GM12878 (cell line): Measurements from ENCODE around the gene CCL2. TPM values are rescaled to one million over a fixed set of nuclear protein-coding genes. Genes with fewer than 3 reads are reported as not detected.
"Not testable (repeated sequence)": the region's sequence is repeated elsewhere in the genome, so short reads cannot be mapped to it uniquely, and the experiment has no call there.

ENCODE experiments used
- ATAC-seq: fragments of 200-7000 bp; cut with Tn5 transposase; 3 replicates; pipeline ENCODE4 v1.9.1; 2020; ENCODE audit warnings: mild to moderate bottlenecking, moderate library complexity
- BruUV-seq: library from RNA; stranded (reverse); fragments of 400-500 nt; replicated peaks from 2 replicates; lab custom pipeline; 2021; lab: Mats Ljungman, UMichigan
- CTCF ChIA-PET: fragments of 300-600 bp; sonication (Branson Sonifier 250); formaldehyde crosslinking; extraction: SDS; loops from one replicate; lab custom pipeline; 2021; ENCODE audit warnings: inconsistent platforms; lab: Yijun Ruan, JAX
- POLR2A ChIA-PET: fragments of 350-600 bp; formaldehyde crosslinking; extraction: SDS; loops from one replicate; lab custom pipeline; 2021; ENCODE audit warnings: inconsistent platforms; lab: Charles Lee
- RAD21 ChIA-PET: fragments of 300-600 bp; sonication (Branson Sonifier 250); formaldehyde crosslinking; loops from one replicate; lab custom pipeline; 2023; ENCODE audit warnings: antibody characterized with exemption; ENCODE audit not compliant: unreplicated experiment; lab: Charles Lee
- SMC1A ChIA-PET: fragments of 300-600 bp; sonication (Branson Sonifier 250); formaldehyde crosslinking; loops from one replicate; lab custom pipeline; 2023; ENCODE audit not compliant: unreplicated experiment, uncharacterized antibody; lab: Charles Lee
- DNase-seq: peaks from one replicate; pipeline ENCODE4 v3.0.0-alpha.2; 2011; ENCODE audit warnings: low read depth, low spot score
- FAIRE-seq: peaks from 3 replicates; lab custom pipeline; 2011; peaks lifted over from hg19 to GRCh38; lab: Jason Lieb, UNC
- H2AFZ ChIP-seq: 2 replicates; pipeline ENCODE4 v1.6.0; 2011; ENCODE audit warnings: low read depth, low read length, control low read depth; ENCODE audit not compliant: control insufficient read depth
- H3K27ac ChIP-seq: 2 replicates; pipeline ENCODE4 v1.5.1; 2011; ENCODE audit warnings: control low read depth; ENCODE audit not compliant: control insufficient read depth, insufficient read depth
- H3K27me3 ChIP-seq, 2 experiments: replicated peaks in 1 of 2; 2 replicates each; pipeline versions ENCODE4 v1.6.0 to v1.6.1; 2011; ENCODE audit warnings: low read length in 1 of 2; ENCODE audit not compliant: control insufficient read depth in 2 of 2, insufficient read depth in 2 of 2
- H3K36me3 ChIP-seq, 2 experiments: 2 replicates each; pipeline ENCODE4 v1.5.1; 2011; ENCODE audit warnings: low read length in 1 of 2; ENCODE audit not compliant: control insufficient read depth in 2 of 2, insufficient read depth in 2 of 2
- H3K4me1 ChIP-seq: 2 replicates; pipeline ENCODE4 v1.6.1; 2011; ENCODE audit warnings: mild to moderate bottlenecking, low read length, moderate library complexity, mixed read lengths; ENCODE audit not compliant: control insufficient read depth, insufficient read depth
- H3K4me2 ChIP-seq: 2 replicates; pipeline ENCODE4 v1.6.0; 2011; ENCODE audit warnings: control low read depth; ENCODE audit not compliant: control insufficient read depth, insufficient read depth
- H3K4me3 ChIP-seq: fragments of 200-600 bp; sonication (generic); 2 replicates; pipeline ENCODE4 v1.5.1; 2016
- H3K79me2 ChIP-seq: 2 replicates; pipeline ENCODE4 v1.6.0; 2011; ENCODE audit warnings: low read length; ENCODE audit not compliant: control insufficient read depth, insufficient read depth
- H3K9ac ChIP-seq: 2 replicates; pipeline ENCODE4 v1.8.0; 2011; ENCODE audit warnings: low read length, control low read depth, mixed read lengths; ENCODE audit not compliant: control insufficient read depth, insufficient read depth
- H3K9me3 ChIP-seq: replicated peaks from 3 replicates; pipeline ENCODE4 v1.5.1; 2011; ENCODE audit warnings: mild to moderate bottlenecking, low read length; ENCODE audit not compliant: control insufficient read depth, insufficient read depth
- H4K20me1 ChIP-seq: 2 replicates; pipeline ENCODE4 v1.6.0; 2011; ENCODE audit not compliant: control insufficient read depth, insufficient read depth
- PML ChIP-seq: IDR thresholded peaks from 2 replicates; pipeline ENCODE4 v1.6.1; 2012; ENCODE audit warnings: low read length, inconsistent platforms
- TCF3 ChIP-seq: IDR thresholded peaks from 2 replicates; pipeline ENCODE4 v1.6.1; 2012; ENCODE audit warnings: low read depth, mild to moderate bottlenecking, low read length, borderline replicate concordance; ENCODE audit not compliant: insufficient read depth
- ZBED1 ChIP-seq: IDR thresholded peaks from 2 replicates; pipeline ENCODE4 v1.6.1; 2016; ENCODE audit warnings: borderline replicate concordance
- WGBS: methylation state at CpG from one replicate; pipeline ENCODE4 v1.1.6; 2016; ENCODE audit warnings: low lambda C conversion rate; ENCODE audit not compliant: insufficient replicate concordance, insufficient coverage; ENCODE audit errors: missing lambda C conversion rate; 5-methylcytosine and 5-hydroxymethylcytosine counted together
- in situ Hi-C: fragments of 300-500 bp; cut with MboI; formaldehyde crosslinking; loops from 9 replicates; pipeline ENCODE4 v1.14.3; 2018; ENCODE audit warnings: mixed read lengths
- intact Hi-C: fragments of 100-400 bp; cut with micrococcal nuclease; formaldehyde crosslinking; loops from one replicate; pipeline ENCODE4 v1.14.2; 2022; ENCODE audit not compliant: unreplicated experiment
- polyA plus RNA-seq, 11 experiments: library from polyadenylated mRNA; depleted of rRNA in 4 of 11; unstranded in 6 of 11; stranded (reverse) in 5 of 11; fragments of >200 nt; fragmentation: Nextera tagmentation in 4 of 11; fragmentation: Illumina TruSeq in 1 of 11; extraction: Ambion mirVana in 4 of 11; extraction: Trizol in 1 of 11; gene quantifications; 1 replicate in 1 of 11; 2 replicates in 10 of 11; pipeline versions ENCODE4 v1.2.1 to v1.2.3, GENCODE V29; 2011 to 2016; ENCODE audit warnings: inconsistent platforms in 2 of 11, missing spikeins in 2 of 11, low read depth in 1 of 11
- total RNA-seq, 4 experiments: library from RNA; depleted of rRNA in 3 of 4; stranded (reverse); fragments of >200 nt in 3 of 4; fragmentation: Illumina TruSeq in 1 of 4; extraction: Trizol in 1 of 4; gene quantifications; 2 replicates each; pipeline versions ENCODE4 v1.2.1 to v1.2.3, GENCODE V29; 2013 to 2021
- TF ChIP-seq, protein P1 (sequence below): fragments of 450-650 bp; IDR thresholded peaks from 2 replicates; pipeline ENCODE4 v1.6.1; 2017; ENCODE audit warnings: antibody characterized with exemption, mild to moderate bottlenecking, moderate library complexity
- TF ChIP-seq, protein P2 (sequence below): fragments of 450-650 bp; IDR thresholded peaks from 2 replicates; pipeline ENCODE4 v1.6.1; 2017; ENCODE audit warnings: mild to moderate bottlenecking, moderate library complexity

The CCL2 gene
- total and polyA plus RNA-seq, 10 of the 15 experiments (the other 5 are each of a cell fraction or from before 2014, with no cell fraction given): 0.16 to 0.18 TPM; not detected in 8

DNA sequence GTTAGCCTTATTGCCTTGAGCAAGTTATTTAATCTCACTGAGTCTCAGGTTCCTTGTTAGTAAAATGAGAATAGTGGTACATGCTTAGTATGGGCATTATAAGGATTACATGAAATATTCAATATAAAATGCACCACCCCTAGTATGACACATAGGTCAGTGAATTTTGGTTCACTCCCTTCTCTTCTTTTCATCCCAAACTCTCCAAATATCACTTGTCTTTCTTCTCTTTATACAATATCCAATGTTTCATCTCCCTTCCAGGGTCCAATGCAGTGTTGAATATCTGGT, 28.4 kb upstream of the CCL2 start:
- H3K4me3 ChIP-seq: no peak overlapping the region
- no peak overlapping the region for H2AFZ ChIP-seq
- H3K9me3 ChIP-seq: no peaks in the 10 kb centered on the region; the same call in 1 of the 3 replicates
- FAIRE-seq (no peak), DNase-seq (no peak), ATAC-seq (no peak)
- CTCF ChIA-PET: interaction anchor here (0.7 kb wide), 1 partner anchor 24 kb away, joined by 3 read pairs; no protein-coding TSS in a partner anchor
- RAD21 ChIA-PET: no interaction called here
- H3K27me3 ChIP-seq: no peaks in the 10 kb centered on the region; a peak in 2 of 4 replicates
- BruUV-seq: no TSS peak
- no peaks in the 10 kb centered on the region for H3K36me3 ChIP-seq
- intact Hi-C loops (no loop called here), in situ Hi-C loops (no loop called here)
- SMC1A ChIA-PET: interaction anchor here (1.5 kb wide), 1 partner anchor 10 kb away, joined by 3 read pairs; no protein-coding TSS in a partner anchor
- H3K9ac ChIP-seq: no peak overlapping the region
- H3K79me2 ChIP-seq: no peaks in the 10 kb centered on the region
- no peaks in the 10 kb centered on the region for H3K4me1 ChIP-seq
- H3K4me2 ChIP-seq: no peak overlapping the region
- POLR2A ChIA-PET: no interaction called here
- TF ChIP-seq, protein P1, sequence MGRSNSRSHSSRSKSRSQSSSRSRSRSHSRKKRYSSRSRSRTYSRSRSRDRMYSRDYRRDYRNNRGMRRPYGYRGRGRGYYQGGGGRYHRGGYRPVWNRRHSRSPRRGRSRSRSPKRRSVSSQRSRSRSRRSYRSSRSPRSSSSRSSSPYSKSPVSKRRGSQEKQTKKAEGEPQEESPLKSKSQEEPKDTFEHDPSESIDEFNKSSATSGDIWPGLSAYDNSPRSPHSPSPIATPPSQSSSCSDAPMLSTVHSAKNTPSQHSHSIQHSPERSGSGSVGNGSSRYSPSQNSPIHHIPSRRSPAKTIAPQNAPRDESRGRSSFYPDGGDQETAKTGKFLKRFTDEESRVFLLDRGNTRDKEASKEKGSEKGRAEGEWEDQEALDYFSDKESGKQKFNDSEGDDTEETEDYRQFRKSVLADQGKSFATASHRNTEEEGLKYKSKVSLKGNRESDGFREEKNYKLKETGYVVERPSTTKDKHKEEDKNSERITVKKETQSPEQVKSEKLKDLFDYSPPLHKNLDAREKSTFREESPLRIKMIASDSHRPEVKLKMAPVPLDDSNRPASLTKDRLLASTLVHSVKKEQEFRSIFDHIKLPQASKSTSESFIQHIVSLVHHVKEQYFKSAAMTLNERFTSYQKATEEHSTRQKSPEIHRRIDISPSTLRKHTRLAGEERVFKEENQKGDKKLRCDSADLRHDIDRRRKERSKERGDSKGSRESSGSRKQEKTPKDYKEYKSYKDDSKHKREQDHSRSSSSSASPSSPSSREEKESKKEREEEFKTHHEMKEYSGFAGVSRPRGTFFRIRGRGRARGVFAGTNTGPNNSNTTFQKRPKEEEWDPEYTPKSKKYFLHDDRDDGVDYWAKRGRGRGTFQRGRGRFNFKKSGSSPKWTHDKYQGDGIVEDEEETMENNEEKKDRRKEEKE: no peak
- no peak for TF ChIP-seq ZBED1
- no peak for TF ChIP-seq PML
- TF ChIP-seq TCF3: no peak
- TF ChIP-seq, protein P2, sequence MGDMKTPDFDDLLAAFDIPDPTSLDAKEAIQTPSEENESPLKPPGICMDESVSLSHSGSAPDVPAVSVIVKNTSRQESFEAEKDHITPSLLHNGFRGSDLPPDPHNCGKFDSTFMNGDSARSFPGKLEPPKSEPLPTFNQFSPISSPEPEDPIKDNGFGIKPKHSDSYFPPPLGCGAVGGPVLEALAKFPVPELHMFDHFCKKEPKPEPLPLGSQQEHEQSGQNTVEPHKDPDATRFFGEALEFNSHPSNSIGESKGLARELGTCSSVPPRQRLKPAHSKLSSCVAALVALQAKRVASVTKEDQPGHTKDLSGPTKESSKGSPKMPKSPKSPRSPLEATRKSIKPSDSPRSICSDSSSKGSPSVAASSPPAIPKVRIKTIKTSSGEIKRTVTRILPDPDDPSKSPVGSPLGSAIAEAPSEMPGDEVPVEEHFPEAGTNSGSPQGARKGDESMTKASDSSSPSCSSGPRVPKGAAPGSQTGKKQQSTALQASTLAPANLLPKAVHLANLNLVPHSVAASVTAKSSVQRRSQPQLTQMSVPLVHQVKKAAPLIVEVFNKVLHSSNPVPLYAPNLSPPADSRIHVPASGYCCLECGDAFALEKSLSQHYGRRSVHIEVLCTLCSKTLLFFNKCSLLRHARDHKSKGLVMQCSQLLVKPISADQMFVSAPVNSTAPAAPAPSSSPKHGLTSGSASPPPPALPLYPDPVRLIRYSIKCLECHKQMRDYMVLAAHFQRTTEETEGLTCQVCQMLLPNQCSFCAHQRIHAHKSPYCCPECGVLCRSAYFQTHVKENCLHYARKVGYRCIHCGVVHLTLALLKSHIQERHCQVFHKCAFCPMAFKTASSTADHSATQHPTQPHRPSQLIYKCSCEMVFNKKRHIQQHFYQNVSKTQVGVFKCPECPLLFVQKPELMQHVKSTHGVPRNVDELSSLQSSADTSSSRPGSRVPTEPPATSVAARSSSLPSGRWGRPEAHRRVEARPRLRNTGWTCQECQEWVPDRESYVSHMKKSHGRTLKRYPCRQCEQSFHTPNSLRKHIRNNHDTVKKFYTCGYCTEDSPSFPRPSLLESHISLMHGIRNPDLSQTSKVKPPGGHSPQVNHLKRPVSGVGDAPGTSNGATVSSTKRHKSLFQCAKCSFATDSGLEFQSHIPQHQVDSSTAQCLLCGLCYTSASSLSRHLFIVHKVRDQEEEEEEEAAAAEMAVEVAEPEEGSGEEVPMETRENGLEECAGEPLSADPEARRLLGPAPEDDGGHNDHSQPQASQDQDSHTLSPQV: no peak
- no peak overlapping the region for H3K27ac ChIP-seq
- H4K20me1 ChIP-seq: no peaks in the 10 kb centered on the region

DNA sequence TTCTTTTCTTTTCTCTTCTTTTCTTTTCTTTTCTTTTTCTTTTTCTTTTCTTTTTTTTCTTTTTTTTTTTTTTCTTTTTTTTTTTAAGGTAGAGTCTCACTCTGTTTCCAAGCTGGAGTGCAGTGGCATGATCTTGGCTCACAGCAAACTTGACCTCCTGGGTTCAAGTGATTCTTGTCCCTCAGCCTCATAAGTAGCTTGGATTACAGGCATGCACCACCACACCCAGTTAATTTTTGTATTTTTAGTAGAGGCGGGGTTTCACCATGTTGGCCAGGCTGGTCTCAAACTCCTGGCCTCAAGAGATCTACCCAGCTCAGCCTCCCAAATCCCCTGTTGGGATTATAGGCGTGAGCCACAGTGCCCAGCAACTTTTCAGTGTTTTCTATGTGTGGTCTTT, 27.8 kb upstream of the CCL2 start:
- DNase-seq, H3K4me3 ChIP-seq, H3K27ac ChIP-seq, intact Hi-C loops, BruUV-seq, H3K79me2 ChIP-seq, H2AFZ ChIP-seq, H3K27me3 ChIP-seq, in situ Hi-C loops, H3K9ac ChIP-seq, H3K9me3 ChIP-seq, RAD21 ChIA-PET, H4K20me1 ChIP-seq, H3K4me2 ChIP-seq, H3K36me3 ChIP-seq, H3K4me1 ChIP-seq, ATAC-seq, FAIRE-seq, POLR2A ChIA-PET: not testable (repeated sequence)
- WGBS: 34% methylated on average over 2 of the region's 2 CpGs
- ChIA-PET SMC1A (interaction anchor here (1.5 kb wide), 1 partner anchor 11 kb away, joined by 3 read pairs; no protein-coding TSS in a partner anchor), CTCF (interaction anchor here (0.7 kb wide), 1 partner anchor 25 kb away, joined by 3 read pairs; no protein-coding TSS in a partner anchor)
